Hepatocyte (in vitro differentiated cells): ENCODE measurements around the gene SLC47A2.

ENCODE experiments used
- EZH2 ChIP-seq: fragments of 200-600 bp; sonication (generic); IDR thresholded peaks from 2 replicates; pipeline ENCODE4 v1.6.1; 2016; ENCODE audit warnings: antibody characterized with exemption, mild to moderate bottlenecking, borderline replicate concordance
- EZH2phosphoT487 ChIP-seq: fragments of 200-600 bp; sonication (generic); IDR thresholded peaks from one replicate; pipeline ENCODE4 v1.6.1; 2018; ENCODE audit warnings: antibody characterized with exemption, mild to moderate bottlenecking, low read depth, moderate library complexity; ENCODE audit not compliant: unreplicated experiment, severe bottlenecking
- TF ChIP-seq, protein P1 (sequence below): fragments of 200-600 bp; sonication (generic); IDR thresholded peaks from 2 replicates; pipeline ENCODE4 v1.5.1; 2016; ENCODE audit warnings: antibody characterized with exemption, mild to moderate bottlenecking; ENCODE audit not compliant: poor library complexity

DNA sequence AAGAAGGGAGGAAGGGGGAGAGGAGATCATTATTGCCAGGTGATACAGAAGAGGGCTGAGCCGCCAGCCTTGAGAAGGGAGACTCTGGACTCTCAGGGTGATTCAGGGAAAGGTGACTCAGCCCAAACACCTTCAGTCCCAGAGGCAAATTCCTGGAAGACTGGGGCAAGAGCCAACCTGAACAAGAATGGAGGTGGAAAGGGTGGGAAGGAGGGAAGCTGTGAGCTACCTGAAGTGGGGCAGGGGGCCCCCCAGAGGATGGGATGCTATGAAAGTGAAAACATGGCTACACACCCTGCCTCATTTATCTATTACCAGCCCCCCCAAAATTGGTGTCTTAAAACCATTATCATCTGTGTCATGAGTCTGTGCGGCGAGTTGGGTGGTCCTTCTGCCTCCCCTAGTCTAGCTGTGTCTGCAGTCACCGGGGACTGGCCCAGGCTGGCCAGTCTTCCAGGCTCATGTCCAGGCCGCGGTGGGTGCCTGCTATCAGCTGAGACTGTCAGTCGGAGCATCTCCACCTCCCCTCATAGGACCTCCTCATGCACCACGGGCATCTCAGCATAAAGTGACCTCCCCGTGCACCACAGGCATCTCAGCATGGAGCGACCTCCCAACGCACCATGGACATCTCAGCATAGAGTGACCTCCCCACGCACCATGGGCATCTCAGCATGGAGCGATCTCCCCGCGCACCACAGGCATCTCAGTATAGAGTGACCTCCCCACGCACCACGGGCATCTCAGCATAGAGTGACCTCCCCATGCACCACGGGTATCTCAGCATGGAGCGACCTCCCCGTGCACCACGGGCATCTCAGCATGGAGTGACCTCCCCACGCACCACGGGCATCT is 3.2 kb upstream of the SLC47A2 start:
- TF ChIP-seq, protein P1, sequence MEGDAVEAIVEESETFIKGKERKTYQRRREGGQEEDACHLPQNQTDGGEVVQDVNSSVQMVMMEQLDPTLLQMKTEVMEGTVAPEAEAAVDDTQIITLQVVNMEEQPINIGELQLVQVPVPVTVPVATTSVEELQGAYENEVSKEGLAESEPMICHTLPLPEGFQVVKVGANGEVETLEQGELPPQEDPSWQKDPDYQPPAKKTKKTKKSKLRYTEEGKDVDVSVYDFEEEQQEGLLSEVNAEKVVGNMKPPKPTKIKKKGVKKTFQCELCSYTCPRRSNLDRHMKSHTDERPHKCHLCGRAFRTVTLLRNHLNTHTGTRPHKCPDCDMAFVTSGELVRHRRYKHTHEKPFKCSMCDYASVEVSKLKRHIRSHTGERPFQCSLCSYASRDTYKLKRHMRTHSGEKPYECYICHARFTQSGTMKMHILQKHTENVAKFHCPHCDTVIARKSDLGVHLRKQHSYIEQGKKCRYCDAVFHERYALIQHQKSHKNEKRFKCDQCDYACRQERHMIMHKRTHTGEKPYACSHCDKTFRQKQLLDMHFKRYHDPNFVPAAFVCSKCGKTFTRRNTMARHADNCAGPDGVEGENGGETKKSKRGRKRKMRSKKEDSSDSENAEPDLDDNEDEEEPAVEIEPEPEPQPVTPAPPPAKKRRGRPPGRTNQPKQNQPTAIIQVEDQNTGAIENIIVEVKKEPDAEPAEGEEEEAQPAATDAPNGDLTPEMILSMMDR: no peak
- TF ChIP-seq EZH2: no peak
- TF ChIP-seq EZH2phosphoT487: no peak
